LNCAP (cell line): ENCODE data around the gene AMBRA1.

Source experiments
- TF ChIP-seq, protein P1 (sequence below): fragments of 450-650 bp; IDR thresholded peaks from 2 replicates; pipeline ENCODE4 v1.5.1; 2017; ENCODE audit warnings: mild to moderate bottlenecking

Gene AMBRA1

DNA sequence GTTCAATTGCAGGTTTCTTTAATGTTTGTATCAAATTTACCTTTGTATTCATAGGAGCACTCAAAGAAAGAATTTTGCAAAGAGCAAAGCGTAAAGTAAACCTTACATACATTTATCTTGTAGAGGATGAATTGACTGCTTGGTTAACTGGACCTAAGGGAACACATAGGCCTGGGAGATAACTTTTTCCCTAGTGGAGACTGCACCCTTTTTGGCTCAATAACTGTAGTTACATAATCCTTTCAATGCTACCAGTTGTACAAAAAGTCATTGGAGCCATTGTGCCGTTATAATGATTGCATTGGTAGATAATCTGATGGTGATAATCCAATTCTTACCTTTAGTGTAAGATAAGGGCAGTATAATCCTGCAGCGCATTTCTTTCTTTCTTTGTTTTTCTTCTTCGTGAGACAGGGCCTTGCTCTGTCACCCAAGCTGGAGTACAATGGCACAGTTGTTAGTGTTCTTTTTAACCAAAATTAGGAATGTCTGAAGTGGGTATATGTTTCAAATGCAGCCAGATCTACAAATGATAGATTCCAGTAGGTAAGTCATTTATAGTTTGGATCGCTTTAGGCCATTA is 41.8 kb upstream of the AMBRA1 start:
- TF ChIP-seq, protein P1, sequence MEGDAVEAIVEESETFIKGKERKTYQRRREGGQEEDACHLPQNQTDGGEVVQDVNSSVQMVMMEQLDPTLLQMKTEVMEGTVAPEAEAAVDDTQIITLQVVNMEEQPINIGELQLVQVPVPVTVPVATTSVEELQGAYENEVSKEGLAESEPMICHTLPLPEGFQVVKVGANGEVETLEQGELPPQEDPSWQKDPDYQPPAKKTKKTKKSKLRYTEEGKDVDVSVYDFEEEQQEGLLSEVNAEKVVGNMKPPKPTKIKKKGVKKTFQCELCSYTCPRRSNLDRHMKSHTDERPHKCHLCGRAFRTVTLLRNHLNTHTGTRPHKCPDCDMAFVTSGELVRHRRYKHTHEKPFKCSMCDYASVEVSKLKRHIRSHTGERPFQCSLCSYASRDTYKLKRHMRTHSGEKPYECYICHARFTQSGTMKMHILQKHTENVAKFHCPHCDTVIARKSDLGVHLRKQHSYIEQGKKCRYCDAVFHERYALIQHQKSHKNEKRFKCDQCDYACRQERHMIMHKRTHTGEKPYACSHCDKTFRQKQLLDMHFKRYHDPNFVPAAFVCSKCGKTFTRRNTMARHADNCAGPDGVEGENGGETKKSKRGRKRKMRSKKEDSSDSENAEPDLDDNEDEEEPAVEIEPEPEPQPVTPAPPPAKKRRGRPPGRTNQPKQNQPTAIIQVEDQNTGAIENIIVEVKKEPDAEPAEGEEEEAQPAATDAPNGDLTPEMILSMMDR: no peak

DNA sequence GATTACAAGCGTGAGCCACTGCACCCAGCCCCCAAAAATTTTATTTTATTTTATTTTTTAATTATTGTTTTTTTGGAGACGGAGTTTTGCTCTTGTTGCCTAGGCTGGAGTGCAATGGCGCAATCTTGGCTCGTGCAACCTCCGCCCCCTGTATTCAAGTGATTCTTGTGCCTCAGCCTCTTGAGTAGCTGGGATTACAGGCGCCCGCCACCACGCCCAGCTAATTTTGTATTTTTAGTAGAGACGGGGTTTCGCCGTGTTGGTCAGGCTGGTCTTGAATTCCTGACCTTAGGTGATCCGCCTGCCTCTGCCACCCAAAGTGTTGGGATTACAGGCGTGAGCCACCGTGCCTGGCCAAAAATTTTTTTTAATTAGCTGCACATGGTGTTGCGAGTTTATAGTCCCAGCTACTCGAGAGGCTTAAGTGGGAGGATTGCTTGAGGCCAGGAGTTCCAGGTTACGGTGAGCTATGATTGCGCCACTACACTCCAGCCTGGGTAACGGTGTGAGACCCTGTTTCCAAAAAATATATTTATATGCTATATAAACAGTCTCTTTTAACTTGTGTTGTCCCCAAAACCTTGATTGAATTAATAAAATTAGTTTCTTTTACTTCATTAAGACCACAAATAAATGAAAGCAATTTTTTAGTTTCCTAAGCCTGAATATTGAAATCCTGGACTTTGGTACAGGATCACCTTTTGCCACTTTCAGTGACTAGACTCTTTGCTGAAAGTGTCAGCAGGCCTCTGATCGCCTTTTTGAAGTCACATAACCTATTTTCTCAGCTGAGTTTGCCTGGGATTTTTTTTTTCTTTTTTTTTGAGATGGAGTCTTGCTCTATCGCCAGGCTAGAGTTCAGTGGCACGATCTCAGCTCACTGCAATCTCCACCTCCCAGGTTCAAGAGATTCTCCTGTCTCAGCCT is 39.7 kb upstream of the AMBRA1 start:
- TF ChIP-seq, protein P1: no peak

- TF ChIP-seq, protein P1: no peak
Observed at GRCh38 chr11:46632502-46632901, 38.7 kb upstream of the AMBRA1 start.

DNA sequence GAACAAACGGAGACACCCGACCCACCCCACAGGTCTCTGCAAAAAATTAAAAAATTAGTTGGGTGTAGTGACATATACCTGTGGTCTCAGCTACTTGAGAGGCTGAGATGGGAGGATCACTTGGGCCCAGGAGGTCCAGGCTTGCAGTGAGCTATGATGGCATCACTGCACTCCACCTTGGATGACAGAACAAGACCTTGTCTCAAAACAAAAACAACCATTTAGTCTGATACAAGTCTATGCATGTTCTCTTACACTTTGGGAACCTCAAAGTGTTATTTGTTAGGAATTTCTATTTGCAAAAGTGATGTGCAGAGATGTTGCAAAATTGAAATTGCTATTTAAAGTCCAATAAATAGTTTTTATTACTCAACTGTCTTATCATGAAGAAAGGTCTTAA is 37.9 kb upstream of the AMBRA1 start:
- TF ChIP-seq, protein P1: no peak

DNA sequence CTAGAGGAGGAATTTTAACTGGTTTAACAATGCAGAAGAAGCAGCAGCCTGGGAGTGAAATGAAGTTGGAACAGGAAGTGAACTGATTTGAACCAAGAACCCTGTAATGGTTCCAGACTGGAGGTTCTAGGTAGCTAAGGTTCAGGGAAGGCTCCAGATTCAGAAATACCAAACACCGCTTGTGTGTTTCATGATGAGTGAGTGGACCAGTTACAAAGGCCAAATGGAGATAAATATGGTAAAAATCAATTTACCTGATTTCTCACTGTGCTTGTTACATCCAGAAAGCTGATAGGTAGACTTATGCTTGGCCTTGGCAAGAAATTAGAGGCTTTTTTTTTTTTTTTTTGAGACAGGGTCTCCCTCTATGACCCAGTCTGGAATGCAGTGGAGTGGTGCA is 36.4 kb upstream of the AMBRA1 start:
- TF ChIP-seq, protein P1: no peak

DNA sequence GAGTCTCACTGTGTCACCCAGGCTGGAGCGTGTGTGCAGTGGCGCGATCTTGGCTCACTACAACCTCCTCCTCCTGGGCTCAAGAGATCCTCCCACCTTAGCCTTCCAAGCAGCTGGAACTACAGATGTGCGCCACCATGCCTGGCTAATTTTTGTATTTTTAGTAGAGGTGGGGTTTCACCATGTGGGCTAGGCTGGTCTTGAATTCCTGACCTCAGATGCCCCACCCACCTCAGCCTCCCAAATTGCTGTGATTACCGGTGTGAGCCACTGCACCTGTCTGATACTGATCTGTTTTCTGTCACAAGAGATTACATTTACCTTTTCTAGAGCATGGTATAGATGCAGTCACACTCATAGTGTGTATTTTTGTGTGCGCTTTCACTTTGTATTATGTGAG is 35.1 kb upstream of the AMBRA1 start:
- TF ChIP-seq, protein P1: no peak

- TF ChIP-seq, protein P1: no peak
Observed at GRCh38 chr11:46625406-46625805, 31.6 kb upstream of the AMBRA1 start.
